GM19468 (cell line): Measurements from ENCODE around the gene LUZP1.

Experiments used
- ATAC-seq: cut with Tn5 transposase; IDR thresholded peaks from one replicate; pipeline ENCODE4 v1.9.1; 2021; ENCODE audit warnings: mild to moderate bottlenecking, moderate library complexity, moderate number of reproducible peaks; ENCODE audit not compliant: unreplicated experiment; ENCODE audit errors: extremely low read depth

Gene LUZP1

GRCh38 chr1:23120383-23120782, 48.3 kb downstream of the LUZP1 start:
- ATAC-seq = no peak

- ATAC-seq = no peak
Measured at GRCh38 chr1:23118957-23119792, 49.5 kb downstream of the LUZP1 start.

- ATAC-seq = no peak
Measured at GRCh38 chr1:23118407-23118806, 50.2 kb downstream of the LUZP1 start.

GRCh38 chr1:23116921-23117699, 51.5 kb downstream of the LUZP1 start:
- no peak for ATAC-seq

- no peak for ATAC-seq
Measured at GRCh38 chr1:23116216-23116836, 52.3 kb downstream of the LUZP1 start.

- ATAC-seq = no peak
Measured at GRCh38 chr1:23114424-23115079, 54.1 kb downstream of the LUZP1 start.

- no peak for ATAC-seq
Measured at GRCh38 chr1:23111600-23112535, 56.8 kb downstream of the LUZP1 start.

GRCh38 chr1:23110391-23110790, 58.3 kb downstream of the LUZP1 start:
- ATAC-seq = no peak

- no peak for ATAC-seq
Measured at GRCh38 chr1:23108918-23109533, 59.6 kb downstream of the LUZP1 start.

GRCh38 chr1:23103001-23103889, 65.4 kb downstream of the LUZP1 start:
- ATAC-seq = no peak

- ATAC-seq = no peak
Measured at GRCh38 chr1:23102289-23102688, 66.4 kb downstream of the LUZP1 start.

- no peak for ATAC-seq
Measured at GRCh38 chr1:23101887-23102286, 66.8 kb downstream of the LUZP1 start.

- ATAC-seq = no peak
Measured at GRCh38 chr1:23101101-23101827, 67.4 kb downstream of the LUZP1 start.

GRCh38 chr1:23100074-23100748, 68.4 kb downstream of the LUZP1 start:
- no peak for ATAC-seq

- no peak for ATAC-seq
Measured at GRCh38 chr1:23099171-23099536, 69.5 kb downstream of the LUZP1 start.

- no peak for ATAC-seq
Measured at GRCh38 chr1:23098463-23099170, 70.0 kb downstream of the LUZP1 start.
